ENCODE results near the gene CCDC159.
"Not testable (repeated sequence)": the region's sequence is repeated elsewhere in the genome, so short reads cannot be mapped to it uniquely, and the experiment has no call there.

CCDC159 gene

GRCh38 chr19:11346104-11346940 is at the start of gene CCDC159, which contains the start of gene TMEM205:
Gene CCDC159, plus strand, starts transcription at chr19:11346519. Its CDS starts 88 bp downstream, at chr19:11346607.
Gene TMEM205, minus strand, starts transcription at chr19:11346268. Its CDS starts 649 bp downstream, at chr19:11345619.
- DNase-seq: peak; percentile 99

- DNase-seq: no peak
Measured at GRCh38 chr19:11299946-11300810, 46.1 kb upstream of the CCDC159 start.

GRCh38 chr19:11300811-11301120 is 45.6 kb upstream of the CCDC159 start:
- DNase-seq: no peak

- DNase-seq: no peak
Measured at GRCh38 chr19:11304936-11305335, 41.4 kb upstream of the CCDC159 start.

GRCh38 chr19:11306337-11306736 is 40.0 kb upstream of the CCDC159 start:
- DNase-seq: no peak

- not testable (repeated sequence) for DNase-seq
Measured at GRCh38 chr19:11320278-11320995, 25.9 kb upstream of the CCDC159 start.

- no peak for DNase-seq
Measured at GRCh38 chr19:11321191-11322126, 24.9 kb upstream of the CCDC159 start.

- DNase-seq: no peak
Measured at GRCh38 chr19:11322269-11323024, 23.9 kb upstream of the CCDC159 start.

- DNase-seq: no peak
Measured at GRCh38 chr19:11323601-11324078, 22.7 kb upstream of the CCDC159 start.

- DNase-seq: peak; percentile 93
Measured at GRCh38 chr19:11324079-11324661, 22.1 kb upstream of the CCDC159 start.

GRCh38 chr19:11324748-11325389 is 21.4 kb upstream of the CCDC159 start:
- DNase-seq: no peak

GRCh38 chr19:11325544-11325943 is 20.8 kb upstream of the CCDC159 start:
- no peak for DNase-seq

- DNase-seq: no peak
Measured at GRCh38 chr19:11330127-11330526, 16.2 kb upstream of the CCDC159 start.

- no peak for DNase-seq
Measured at GRCh38 chr19:11331502-11331901, 14.8 kb upstream of the CCDC159 start.

- no peak for DNase-seq
Measured at GRCh38 chr19:11332822-11333221, 13.5 kb upstream of the CCDC159 start.

- peak; percentile 29 for DNase-seq
Measured at GRCh38 chr19:11333838-11334237, 12.5 kb upstream of the CCDC159 start.

GRCh38 chr19:11335449-11336146 is 10.7 kb upstream of the CCDC159 start:
- DNase-seq: no peak

- DNase-seq: no peak
Measured at GRCh38 chr19:11337080-11337479, 9.2 kb upstream of the CCDC159 start.

- DNase-seq: no peak
Measured at GRCh38 chr19:11338121-11338520, 8.2 kb upstream of the CCDC159 start.
